HG03575 (cell line): ENCODE measurements around the gene RGMA.

Source experiments
- ATAC-seq: cut with Tn5 transposase; IDR thresholded peaks from one replicate; pipeline ENCODE4 v1.9.1; 2021; ENCODE audit not compliant: unreplicated experiment, insufficient number of reproducible peaks, low FRiP score; ENCODE audit errors: extremely low read depth

Gene RGMA

DNA sequence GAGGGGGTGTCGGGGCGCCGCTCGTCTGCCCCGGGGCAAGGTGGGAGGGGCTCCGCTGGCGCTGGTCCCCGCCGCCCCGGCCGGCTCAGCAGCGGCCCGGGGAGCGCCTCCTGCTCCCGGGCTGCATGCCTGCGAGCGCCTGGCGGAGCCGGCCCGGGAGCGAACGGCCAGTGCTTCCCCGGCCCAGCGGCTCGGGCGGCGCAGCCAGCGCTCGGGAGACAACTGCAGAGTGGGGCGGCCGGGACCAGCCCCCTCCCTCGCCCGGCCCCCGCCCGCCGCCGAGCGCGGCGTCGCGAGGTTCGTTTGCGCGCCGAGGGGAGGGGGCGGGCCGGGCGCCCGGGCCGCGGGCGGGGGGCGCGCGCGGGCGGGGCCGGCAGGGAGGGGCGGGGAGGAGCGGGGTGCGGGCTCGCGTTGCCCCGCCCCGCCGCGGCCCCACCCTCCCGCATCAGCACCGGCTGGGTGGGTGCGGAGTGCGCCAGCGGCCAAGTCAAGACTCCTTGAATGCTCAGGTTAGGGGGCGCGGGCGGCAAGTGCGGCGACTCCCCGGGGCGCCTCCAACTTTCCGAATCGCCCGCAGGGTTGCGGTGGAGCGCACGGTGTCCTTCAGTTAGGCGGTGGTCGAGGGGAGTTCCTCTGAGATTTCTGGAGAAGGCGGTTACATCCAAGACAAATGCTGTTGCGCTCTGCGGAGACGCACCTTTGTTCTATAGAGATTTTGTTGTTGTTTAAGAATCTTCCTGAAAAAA lies at the start of gene RGMA:
Gene RGMA, minus strand, starts transcription at position 231 of the 746 bp plus-strand sequence. CDS start 279 bp downstream, outside the sequence.
- no peak for ATAC-seq

DNA sequence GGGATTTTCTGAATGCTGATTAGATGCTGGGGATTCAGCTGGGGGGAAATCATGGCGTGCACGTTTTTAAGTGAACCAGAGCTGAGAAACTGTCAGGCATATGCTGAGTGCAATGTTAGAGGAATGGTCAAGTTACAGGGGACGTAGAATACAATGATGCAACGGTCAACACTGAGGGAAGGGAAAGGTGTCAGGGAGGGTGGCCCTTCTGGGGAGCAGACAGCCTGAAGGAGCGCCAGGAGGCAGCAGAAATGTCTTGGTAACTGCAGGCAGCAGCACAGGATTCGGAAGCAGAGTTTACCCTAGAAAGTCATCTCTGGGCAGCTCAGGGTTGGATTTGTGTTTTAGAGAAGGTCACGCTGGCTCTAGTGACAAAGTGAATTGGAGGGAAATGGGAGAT lies 47.6 kb upstream of the RGMA start:
- ATAC-seq, result no peak

DNA sequence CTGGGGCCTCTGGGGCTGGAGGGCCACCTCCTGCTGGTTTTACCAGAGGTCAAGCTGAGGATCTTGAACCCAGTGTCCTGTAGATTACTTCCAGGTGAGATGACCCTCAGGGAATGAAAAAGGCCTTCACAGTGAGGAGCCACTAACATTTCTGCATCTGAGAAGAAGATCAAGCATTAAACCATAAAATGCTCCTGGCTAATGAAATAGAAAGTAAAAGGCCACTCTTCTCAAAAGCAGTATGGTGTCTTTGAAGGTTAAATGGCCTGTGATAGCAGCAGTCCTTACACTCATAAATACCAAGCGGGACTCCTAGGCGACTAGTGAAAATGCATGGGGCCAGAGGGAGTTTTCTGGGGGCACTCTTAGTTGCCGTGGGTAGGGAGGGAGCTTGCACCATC lies 47.0 kb upstream of the RGMA start:
- no peak for ATAC-seq

DNA sequence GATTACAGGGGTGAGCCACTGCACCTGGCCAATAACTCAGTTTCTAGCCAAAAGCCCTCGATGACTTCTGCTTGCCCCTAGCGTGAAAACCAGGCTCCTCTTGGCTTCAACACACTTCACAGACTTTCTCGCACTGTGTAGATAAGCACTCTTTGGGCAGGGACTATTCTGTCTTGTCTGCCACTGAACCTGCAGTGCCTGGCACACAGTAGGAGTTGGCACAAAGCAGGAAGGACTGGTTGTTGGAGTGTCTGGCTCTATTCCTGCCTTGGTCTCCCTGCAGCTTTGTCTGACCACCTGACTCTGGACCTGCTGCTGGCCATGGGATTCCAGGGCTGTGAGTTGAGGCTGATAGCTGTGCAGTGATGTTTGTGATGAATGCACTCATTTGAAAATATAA lies 46.4 kb upstream of the RGMA start:
- no peak for ATAC-seq

DNA sequence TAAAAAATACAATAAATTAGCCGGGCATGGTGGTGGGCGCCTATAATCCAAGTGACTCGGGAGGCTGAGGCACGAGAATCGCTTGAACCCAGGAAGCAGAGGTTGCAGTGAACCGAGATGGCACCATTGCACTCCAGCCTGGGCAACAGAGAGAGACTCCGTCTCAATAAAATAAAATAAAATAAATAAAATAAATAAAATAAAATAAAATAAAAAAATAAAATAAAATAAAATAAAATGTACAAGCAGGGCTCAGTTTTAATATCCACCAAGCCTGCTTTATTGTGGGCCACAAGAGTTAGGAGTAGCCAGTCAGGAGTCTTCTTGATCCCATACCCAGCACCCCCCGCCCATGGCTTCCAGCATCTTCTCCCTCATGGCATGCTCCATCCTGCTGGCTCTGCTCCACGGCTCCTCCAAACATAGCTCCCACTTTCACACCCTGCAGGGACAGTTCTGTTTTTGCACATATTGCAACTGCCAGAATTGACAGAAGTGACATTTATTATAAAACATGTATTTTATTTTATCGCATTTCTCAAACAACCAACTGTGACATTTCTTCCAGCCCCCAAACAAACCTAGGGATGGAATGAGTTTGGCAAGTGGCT lies 42.6 kb upstream of the RGMA start:
- no peak for ATAC-seq

DNA sequence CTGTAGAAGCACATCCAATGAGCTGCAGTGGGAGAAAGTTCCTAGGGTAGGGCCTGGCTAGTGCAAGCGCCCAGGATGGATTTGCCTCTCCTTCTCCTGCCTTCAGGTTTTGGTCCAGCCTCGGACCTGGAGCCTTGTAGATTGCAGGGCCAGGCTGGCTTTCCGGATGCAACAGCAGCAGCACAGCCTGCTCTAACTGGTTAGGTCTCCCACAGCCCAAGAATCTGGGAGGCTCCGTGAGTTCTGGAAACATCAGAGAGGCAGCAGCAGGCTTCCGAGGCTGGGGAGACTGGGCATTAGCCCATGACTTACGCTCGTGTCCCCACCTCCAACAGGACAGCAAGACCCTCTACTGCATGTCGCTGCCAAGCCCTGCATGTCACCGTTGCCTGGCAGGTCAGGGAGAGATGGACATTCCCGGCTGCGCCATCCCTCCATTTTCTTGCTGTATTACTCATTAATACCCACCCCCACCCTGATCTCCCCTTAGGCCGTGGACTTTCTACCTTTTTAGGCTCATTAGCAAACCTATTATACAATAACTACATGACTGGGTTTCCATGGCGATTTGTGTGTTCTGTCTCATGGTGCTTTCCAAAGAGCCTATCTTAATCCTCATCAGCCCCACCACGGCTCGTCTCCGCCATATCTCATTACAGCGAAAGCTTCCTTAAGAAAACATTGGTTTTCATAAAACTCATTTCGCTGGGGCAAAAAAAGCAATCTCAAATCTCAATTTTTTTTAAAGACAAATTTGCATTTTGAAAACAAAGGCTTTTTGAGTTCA lies 40.9 kb upstream of the RGMA start:
- no peak for ATAC-seq

DNA sequence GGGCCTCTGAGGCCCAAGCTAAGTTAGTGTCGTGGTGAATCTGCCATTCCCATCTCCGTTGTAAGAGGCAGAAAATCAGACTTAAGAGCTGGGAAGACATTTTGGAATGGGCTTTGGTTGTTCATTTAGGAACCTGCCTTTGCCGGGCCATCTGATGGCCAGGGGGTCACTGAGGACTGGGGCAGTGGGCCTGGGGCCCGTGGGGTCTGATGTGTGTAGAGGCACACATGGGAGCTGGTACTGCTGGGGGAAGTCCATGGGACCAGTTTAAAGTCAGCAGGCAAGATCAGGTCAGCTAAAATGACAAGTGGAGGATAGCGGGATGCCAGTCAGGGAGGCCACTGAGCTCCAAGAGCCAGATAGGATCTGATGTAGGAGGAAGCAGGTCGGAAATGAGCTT lies 38.3 kb upstream of the RGMA start:
- ATAC-seq, result no peak

DNA sequence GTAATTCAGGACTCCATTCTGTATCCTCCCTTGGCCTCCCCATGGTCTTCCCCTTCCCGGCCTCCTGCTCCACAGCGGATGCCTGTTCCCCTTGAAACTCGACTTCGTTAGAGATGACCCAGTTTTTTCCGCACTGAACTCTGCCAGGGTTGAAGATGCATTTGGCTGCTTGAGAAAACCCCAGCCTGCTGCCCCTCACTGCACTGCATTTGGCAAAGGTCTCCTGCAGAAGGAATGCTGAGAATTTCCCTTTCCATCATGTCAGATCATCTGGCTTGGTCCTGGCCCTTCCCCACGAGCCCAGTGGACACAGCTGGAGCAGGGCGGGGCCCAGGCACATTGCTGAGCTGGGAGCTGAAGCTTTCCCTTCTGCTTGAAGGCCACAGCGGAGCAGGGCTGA lies 37.6 kb upstream of the RGMA start:
- no peak for ATAC-seq

- ATAC-seq, result no peak
Measured at GRCh38 chr15:93126148-93126547, 37.1 kb upstream of the RGMA start.

GRCh38 chr15:93124126-93124525 lies 35.1 kb upstream of the RGMA start:
- ATAC-seq, result no peak

GRCh38 chr15:93121973-93122910 lies 33.2 kb upstream of the RGMA start:
- no peak for ATAC-seq

DNA sequence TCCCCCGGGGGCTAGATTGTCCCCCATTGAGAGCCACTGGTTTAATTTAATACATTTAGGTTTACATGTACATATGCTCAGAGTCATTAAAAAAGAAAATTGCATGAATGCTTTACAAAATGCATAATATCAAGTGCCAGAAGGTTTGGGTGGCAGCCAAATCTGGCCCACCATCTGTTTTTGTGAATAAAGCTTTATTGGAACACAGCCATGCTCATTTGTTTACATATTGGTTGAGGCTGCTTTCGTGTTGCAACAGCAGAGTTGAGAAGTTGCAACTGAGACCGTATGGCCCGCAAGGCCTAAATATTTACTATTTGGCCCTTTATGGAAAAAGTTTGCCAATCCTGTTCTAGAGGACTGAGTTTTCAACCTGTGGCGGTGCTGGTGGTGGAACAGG lies 32.1 kb upstream of the RGMA start:
- no peak for ATAC-seq

DNA sequence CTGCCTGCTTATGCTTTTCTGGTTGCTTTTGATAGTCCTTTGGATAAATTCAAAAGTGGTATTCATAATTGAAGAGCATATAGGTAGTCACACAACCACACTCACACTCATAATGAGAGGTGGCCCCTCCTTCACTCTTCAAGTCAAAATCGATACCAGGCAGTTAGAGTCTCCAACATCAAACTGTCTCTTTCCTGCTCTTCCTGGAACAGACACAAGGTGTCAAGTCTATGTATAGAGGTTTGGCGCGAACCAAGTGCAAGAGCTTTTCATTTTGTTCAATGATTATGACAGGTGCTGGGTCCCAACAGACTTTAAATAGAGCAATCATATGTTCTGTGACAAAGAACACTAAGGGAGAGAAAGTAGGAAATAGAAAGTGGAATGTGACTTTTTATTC lies 29.9 kb upstream of the RGMA start:
- ATAC-seq, result no peak

DNA sequence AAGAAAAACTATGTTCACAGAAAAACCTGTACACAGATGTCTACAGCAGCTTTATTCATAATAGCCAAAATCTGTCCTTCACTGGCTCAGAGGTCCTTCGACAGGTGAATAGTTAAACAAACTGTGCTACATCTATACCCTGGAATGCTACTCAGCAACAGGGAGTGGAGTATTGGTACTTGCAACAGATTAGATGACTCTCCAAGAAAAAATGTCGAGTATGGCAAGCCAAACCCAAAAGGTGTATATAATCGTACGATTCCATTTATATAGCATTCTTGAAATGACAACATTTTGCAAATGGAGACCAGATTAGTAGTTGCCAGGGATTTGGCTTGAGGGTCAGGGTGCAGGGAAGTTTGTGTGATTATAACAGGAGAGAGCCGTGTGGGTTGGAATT lies 22.4 kb upstream of the RGMA start:
- ATAC-seq, result no peak

DNA sequence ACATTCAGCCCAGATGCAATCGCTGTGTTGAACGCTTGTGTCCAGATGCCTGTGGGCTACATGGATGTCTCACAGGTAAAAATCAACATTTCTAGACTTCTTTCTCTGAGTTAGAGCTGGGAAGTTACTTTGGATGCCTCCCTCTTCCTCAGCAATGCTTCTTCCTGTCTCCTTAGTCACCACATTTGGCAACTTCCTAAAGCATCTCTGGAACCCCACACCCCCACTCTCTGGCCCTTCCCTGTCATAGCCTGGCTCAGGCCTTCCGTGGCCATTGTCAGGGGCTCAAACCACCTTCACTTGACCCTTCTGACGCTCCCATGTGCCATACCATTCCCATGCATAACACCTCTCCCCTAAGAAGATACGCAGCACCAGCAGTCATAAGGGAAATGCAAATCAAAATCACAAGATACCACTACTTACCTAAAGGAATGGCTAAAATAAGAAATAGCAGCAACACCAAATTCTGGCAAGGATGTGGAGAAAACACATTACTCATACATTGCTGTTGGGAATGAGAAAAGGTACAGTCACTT lies 21.6 kb upstream of the RGMA start:
- no peak for ATAC-seq

DNA sequence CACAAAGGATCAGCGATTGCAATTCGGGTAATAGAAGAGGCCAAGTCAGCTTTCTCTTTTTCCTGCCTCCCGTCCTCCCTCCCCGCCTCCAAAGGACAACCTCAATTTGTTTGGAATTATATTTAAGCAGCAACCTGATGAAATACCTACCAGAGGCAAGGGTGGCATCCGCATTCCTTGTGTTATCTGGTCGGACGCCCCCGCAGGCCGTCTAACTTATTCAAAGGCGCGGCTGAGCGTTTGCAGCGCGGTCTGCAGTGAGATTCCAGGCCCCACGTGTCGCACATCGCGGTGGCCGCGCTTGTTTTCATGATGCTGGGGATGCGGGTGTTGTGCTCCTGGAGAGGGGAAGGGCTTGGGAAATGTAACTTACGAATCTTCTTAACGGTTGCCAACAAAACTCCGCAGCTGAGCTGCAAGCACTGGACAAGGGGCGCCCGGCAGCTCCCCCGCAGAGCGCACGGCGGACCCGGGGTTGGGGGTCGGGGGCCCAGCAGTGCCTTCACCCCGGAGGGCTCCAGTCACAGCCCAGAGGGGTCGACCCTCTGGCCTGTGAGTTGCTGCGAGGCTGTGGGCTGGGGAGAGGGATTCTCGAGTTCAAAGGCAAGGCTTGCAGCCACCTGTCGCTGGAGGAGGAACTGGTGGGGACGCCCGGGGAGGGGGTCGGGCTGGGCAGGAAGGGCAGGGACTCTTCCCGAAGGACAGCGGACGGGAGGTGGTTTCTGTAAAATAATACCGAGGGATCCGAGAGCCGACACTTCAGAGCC lies 20.5 kb upstream of the RGMA start:
- no peak for ATAC-seq

DNA sequence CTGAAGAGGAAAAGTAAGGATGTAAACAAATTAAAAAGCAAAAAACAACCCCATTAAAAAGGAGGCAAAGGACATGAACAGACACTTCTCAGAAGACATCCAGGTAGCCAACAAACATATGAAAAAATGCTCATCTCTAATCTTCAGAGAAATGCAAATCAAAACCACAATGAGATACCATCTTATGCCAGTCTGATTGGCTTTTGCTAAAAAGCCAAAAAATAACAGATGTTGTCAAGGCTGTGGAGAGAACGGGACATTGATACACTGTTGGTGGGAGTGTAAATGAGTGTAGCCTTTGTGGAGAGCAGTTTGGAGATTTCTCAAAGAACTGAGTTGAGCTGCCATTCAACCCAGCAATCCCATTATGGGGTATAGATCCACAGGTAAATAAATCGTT lies 18.6 kb upstream of the RGMA start:
- no peak for ATAC-seq

DNA sequence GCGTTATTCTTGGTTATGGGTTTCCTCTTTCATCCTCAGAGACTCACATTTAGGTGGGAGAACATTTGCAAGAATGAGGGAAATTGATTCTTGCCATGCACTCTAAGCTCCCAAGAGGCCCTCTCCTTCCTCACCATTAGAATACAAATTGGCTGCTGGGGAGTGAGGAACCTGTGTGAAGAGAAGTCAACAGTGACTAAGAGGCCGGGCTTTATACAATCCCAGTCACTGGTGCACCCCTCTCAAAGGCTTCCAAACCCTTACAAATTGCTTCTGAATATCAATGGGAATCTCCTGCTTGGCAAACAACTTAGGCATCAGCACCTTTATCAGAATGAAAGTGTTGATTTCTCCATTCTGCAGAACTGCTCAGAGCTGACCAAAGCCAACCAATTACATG lies 16.5 kb upstream of the RGMA start:
- ATAC-seq, result no peak
